ENCODE measurements around the gene PRSS23.

Gene PRSS23

GRCh38 chr11:86802601-86803051 lies 2.3 kb downstream of the PRSS23 start:
- no peak overlapping the region for H3K4me3 ChIP-seq (ENCODE audit: low read depth, low read length)
- DNase-seq (ENCODE audit: low read depth): peak; percentile 29
- TF ChIP-seq, protein P1, sequence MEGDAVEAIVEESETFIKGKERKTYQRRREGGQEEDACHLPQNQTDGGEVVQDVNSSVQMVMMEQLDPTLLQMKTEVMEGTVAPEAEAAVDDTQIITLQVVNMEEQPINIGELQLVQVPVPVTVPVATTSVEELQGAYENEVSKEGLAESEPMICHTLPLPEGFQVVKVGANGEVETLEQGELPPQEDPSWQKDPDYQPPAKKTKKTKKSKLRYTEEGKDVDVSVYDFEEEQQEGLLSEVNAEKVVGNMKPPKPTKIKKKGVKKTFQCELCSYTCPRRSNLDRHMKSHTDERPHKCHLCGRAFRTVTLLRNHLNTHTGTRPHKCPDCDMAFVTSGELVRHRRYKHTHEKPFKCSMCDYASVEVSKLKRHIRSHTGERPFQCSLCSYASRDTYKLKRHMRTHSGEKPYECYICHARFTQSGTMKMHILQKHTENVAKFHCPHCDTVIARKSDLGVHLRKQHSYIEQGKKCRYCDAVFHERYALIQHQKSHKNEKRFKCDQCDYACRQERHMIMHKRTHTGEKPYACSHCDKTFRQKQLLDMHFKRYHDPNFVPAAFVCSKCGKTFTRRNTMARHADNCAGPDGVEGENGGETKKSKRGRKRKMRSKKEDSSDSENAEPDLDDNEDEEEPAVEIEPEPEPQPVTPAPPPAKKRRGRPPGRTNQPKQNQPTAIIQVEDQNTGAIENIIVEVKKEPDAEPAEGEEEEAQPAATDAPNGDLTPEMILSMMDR (IDR thresholded peaks at IDR 0.05; ENCODE audit: insufficient read depth, low read depth, low read length, missing control alignments): peak; percentile 29

GRCh38 chr11:86803136-86804045 lies 3.0 kb downstream of the PRSS23 start:
- DNase-seq (ENCODE audit: low read depth): no peak
- H3K4me3 ChIP-seq (ENCODE audit: low read depth, low read length): no peak overlapping the region
- TF ChIP-seq, protein P1 (IDR thresholded peaks at IDR 0.05; ENCODE audit: insufficient read depth, low read depth, low read length, missing control alignments): no peak

DNA sequence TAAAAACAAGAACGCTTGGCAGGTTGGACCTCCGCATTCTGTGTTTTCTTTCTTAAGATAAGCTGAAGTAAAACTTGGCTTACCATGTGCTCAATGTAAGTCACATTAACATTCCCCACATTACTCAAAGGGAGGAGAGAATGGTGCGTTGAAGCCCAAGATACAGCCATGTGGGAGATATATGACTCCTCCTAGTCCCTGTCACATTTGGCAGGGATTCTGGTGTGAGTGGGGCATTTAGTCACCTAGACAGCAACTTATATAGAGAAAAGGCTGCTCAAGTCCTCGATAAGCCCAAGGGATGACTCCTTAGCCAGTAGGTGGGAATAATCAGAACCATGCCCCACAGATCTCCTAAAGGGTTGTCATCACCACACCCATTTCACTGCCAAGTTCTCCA lies 4.6 kb downstream of the PRSS23 start:
- DNase-seq (ENCODE audit: low read depth): no peak
- H3K4me3 ChIP-seq (ENCODE audit: low read depth, low read length): no peak overlapping the region

DNA sequence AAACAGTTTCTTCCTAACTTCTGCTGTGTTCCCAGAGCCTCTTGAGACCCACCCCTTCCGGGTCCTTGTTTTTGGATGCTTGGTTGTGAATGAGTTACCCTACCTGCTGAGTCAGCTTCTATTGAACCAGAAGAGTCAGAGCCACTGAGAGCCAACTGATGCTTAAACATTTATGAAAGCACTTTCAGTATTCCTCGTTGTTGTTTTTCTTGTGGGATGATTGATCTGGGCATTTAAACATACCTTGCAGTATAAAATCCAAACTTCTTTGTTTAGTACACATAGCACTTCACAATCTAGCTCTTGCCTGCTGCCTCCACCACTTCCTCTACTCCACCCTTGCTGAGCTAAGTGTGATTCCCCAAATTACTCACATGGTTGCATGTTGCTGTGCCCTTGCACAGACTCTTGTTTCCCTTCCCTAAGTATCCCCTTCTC lies 5.5 kb downstream of the PRSS23 start:
- TF ChIP-seq, protein P1 (IDR thresholded peaks at IDR 0.05; ENCODE audit: insufficient read depth, low read depth, low read length, missing control alignments): no peak
- peak; percentile 48 for DNase-seq (ENCODE audit: low read depth)
- H3K4me3 ChIP-seq (ENCODE audit: low read depth, low read length): no peak overlapping the region

More for the DNA sequence above, 4.6 kb downstream of the PRSS23 start:
- TF ChIP-seq, protein P1 (IDR thresholded peaks at IDR 0.05; ENCODE audit: insufficient read depth, low read depth, low read length, missing control alignments): no peak

DNA sequence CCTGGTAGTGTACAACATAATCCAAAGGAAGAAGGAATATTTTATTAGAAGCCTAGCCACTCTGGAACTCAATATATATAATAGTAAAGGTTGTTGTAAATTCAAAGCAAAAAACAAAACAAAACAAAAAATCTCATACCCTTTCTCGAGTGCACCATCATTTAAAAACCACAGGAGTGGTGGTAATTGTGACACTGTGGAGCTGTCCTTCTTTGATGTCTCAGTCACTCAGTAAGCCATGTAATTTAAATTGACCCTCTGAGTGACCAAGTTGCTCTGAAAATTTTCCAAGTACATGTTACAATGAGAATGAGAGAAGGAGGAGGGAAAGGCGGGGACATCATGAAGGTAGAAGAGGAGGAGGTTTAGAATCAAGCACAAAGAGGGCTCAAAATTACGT lies 6.6 kb downstream of the PRSS23 start:
- TF ChIP-seq, protein P1 (IDR thresholded peaks at IDR 0.05; ENCODE audit: insufficient read depth, low read depth, low read length, missing control alignments): no peak

GRCh38 chr11:86807360-86807759 lies 7.0 kb downstream of the PRSS23 start:
- DNase-seq (ENCODE audit: low read depth): no peak
- H3K4me3 ChIP-seq (ENCODE audit: low read depth, low read length): no peak overlapping the region
- TF ChIP-seq, protein P1 (IDR thresholded peaks at IDR 0.05; ENCODE audit: insufficient read depth, low read depth, low read length, missing control alignments): no peak

More for the DNA sequence above, 6.6 kb downstream of the PRSS23 start:
- DNase-seq (ENCODE audit: low read depth): no peak
- no peak overlapping the region for H3K4me3 ChIP-seq (ENCODE audit: low read depth, low read length)
